ENCODE measurements around the gene HAPLN3. TPM values are rescaled to one million over a fixed set of nuclear protein-coding genes. Genes with fewer than 3 reads are reported as not detected.
A peak's percentile ranks its signal among the peaks of the same experiment; 100 is the strongest.

HAPLN3 gene
- polyA plus RNA-seq, 2 of the 4 experiments (the other 2 are of a cell fraction), result 8.5 to 39.7 TPM

DNA sequence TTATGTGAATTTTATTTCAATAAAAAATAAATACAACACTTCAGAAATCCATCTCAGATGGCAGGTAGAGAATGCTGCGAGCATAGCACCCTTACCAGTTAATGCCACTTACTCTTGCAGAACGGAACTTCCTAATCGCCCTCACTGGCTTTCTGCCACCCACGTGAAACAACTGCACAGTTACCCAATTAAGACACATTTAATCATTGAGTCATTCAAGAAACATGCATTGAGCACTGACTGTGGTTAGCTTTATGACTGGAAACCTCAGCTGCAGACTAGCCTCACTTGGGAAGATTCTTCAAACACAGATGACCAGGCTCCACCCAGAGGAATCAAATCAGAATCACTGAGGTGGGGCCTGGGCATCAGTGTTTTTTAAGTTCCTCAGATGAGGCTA, 23.4 kb upstream of the HAPLN3 start:
- H3K4me3 ChIP-seq, result no peak overlapping the region
- no peaks in the 10 kb centered on the region for H3K9me3 ChIP-seq
- H3K27ac ChIP-seq, result peak overlapping the region; percentile 49 to 78; a peak in 5 of 6 replicates
- H3K4me2 ChIP-seq, result peak overlapping the region; percentile 35
- peak in 1 of 2 experiments; percentile 77 for DNase-seq (ENCODE audit: low read depth in 1 of 2, low spot score in 1 of 2)
- ATAC-seq, result peak; percentile 78 to 87
- FAIRE-seq, result no peak
- CTCF ChIA-PET, result interaction anchor here (1.1 to 32.8 kb wide), 3 partner anchors 14 to 98 kb away, joined by 3 to 851 read pairs (median 138); no protein-coding TSS in a partner anchor
- peaks cover 37% of the 10 kb centered on the region for H3K4me1 ChIP-seq
- WGBS (ENCODE audit: missing lambda C conversion rate), result 19% methylated on average over 4 of the region's 4 CpGs
- POLR2A ChIA-PET, result interaction anchor here (0.6 to 1.4 kb wide), 2 partner anchors 63 to 69 kb away, joined by 3 to 4 read pairs; no protein-coding TSS in a partner anchor
- TF ChIP-seq JUNB (IDR thresholded peaks at IDR 0.05) (peak; percentile 51; the same call in 1 of the 2 replicates), EP300 (IDR thresholded peaks at IDR 0.05) (no peak), KDM5A (IDR thresholded peaks at IDR 0.05) (no peak), HOXB5 (CRISPR knock-in tag; IDR thresholded peaks at IDR 0.05) (no peak), ESRRA (IDR thresholded peaks at IDR 0.05; ENCODE audit: borderline replicate concordance, low read length) (no peak), ZC3H11A (IDR thresholded peaks at IDR 0.05) (no peak), PHF8 (IDR thresholded peaks at IDR 0.05; ENCODE audit: borderline replicate concordance, low read depth) (no peak), FOSB (CRISPR knock-in tag; IDR thresholded peaks at IDR 0.05) (no peak), SMC3 (IDR thresholded peaks at IDR 0.05) (no peak), CHD2 (IDR thresholded peaks at IDR 0.05; ENCODE audit: low read length, partially characterized antibody) (no peak), FOSL2 (IDR thresholded peaks at IDR 0.05) (0 out of 2 replicates have a peak, but pooled peaks have one; percentile 17), FOSL2 (CRISPR knock-in tag; IDR thresholded peaks at IDR 0.05) (peak; percentile 64), TFCP2L1 (CRISPR knock-in tag; IDR thresholded peaks at IDR 0.05) (no peak), JUN (IDR thresholded peaks at IDR 0.05) (peak in 1 of 2 experiments; percentile 53; a peak in 1 of 5 replicates), CEBPB (IDR thresholded peaks at IDR 0.05) (peak in 1 of 2 experiments; percentile 61; a peak in 2 of 4 replicates), HEYL (CRISPR knock-in tag; IDR thresholded peaks at IDR 0.05) (no peak), GATA3 (IDR thresholded peaks at IDR 0.05; ENCODE audit: borderline replicate concordance) (peak; percentile 57; the same call in 1 of the 2 replicates), TP53 (CRISPR knock-in tag; IDR thresholded peaks at IDR 0.05) (no peak), BHLHE40 (IDR thresholded peaks at IDR 0.05; ENCODE audit: low read depth, low read length) (no peak)
- TF ChIP-seq, protein P1, sequence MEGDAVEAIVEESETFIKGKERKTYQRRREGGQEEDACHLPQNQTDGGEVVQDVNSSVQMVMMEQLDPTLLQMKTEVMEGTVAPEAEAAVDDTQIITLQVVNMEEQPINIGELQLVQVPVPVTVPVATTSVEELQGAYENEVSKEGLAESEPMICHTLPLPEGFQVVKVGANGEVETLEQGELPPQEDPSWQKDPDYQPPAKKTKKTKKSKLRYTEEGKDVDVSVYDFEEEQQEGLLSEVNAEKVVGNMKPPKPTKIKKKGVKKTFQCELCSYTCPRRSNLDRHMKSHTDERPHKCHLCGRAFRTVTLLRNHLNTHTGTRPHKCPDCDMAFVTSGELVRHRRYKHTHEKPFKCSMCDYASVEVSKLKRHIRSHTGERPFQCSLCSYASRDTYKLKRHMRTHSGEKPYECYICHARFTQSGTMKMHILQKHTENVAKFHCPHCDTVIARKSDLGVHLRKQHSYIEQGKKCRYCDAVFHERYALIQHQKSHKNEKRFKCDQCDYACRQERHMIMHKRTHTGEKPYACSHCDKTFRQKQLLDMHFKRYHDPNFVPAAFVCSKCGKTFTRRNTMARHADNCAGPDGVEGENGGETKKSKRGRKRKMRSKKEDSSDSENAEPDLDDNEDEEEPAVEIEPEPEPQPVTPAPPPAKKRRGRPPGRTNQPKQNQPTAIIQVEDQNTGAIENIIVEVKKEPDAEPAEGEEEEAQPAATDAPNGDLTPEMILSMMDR (IDR thresholded peaks at IDR 0.05), result no peak
- TF ChIP-seq, protein P2, sequence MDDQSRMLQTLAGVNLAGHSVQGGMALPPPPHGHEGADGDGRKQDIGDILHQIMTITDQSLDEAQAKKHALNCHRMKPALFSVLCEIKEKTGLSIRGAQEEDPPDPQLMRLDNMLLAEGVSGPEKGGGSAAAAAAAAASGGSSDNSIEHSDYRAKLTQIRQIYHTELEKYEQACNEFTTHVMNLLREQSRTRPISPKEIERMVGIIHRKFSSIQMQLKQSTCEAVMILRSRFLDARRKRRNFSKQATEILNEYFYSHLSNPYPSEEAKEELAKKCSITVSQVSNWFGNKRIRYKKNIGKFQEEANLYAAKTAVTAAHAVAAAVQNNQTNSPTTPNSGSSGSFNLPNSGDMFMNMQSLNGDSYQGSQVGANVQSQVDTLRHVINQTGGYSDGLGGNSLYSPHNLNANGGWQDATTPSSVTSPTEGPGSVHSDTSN (IDR thresholded peaks at IDR 0.05), result no peak
- TF ChIP-seq, protein P3, sequence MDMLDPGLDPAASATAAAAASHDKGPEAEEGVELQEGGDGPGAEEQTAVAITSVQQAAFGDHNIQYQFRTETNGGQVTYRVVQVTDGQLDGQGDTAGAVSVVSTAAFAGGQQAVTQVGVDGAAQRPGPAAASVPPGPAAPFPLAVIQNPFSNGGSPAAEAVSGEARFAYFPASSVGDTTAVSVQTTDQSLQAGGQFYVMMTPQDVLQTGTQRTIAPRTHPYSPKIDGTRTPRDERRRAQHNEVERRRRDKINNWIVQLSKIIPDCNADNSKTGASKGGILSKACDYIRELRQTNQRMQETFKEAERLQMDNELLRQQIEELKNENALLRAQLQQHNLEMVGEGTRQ (IDR thresholded peaks at IDR 0.05), result no peak
- TF ChIP-seq, protein P4, sequence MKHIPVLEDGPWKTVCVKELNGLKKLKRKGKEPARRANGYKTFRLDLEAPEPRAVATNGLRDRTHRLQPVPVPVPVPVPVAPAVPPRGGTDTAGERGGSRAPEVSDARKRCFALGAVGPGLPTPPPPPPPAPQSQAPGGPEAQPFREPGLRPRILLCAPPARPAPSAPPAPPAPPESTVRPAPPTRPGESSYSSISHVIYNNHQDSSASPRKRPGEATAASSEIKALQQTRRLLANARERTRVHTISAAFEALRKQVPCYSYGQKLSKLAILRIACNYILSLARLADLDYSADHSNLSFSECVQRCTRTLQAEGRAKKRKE (CRISPR knock-in tag; IDR thresholded peaks at IDR 0.05; ENCODE audit: low read depth), result no peak
- TF ChIP-seq, protein P5, sequence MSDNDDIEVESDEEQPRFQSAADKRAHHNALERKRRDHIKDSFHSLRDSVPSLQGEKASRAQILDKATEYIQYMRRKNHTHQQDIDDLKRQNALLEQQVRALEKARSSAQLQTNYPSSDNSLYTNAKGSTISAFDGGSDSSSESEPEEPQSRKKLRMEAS (IDR thresholded peaks at IDR 0.05), result peak; percentile 42; the same call in 1 of the 2 replicates
- TF ChIP-seq, protein P6, sequence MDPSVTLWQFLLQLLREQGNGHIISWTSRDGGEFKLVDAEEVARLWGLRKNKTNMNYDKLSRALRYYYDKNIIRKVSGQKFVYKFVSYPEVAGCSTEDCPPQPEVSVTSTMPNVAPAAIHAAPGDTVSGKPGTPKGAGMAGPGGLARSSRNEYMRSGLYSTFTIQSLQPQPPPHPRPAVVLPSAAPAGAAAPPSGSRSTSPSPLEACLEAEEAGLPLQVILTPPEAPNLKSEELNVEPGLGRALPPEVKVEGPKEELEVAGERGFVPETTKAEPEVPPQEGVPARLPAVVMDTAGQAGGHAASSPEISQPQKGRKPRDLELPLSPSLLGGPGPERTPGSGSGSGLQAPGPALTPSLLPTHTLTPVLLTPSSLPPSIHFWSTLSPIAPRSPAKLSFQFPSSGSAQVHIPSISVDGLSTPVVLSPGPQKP (IDR thresholded peaks at IDR 0.05; ENCODE audit: low read depth, low read length), result no peak

Data from A549 (cell line).